Measurements from ENCODE around the gene PFDN2. TPM values are rescaled to one million over a fixed set of nuclear protein-coding genes. Genes with fewer than 3 reads are reported as not detected.

PFDN2 gene
- total RNA-seq, 1 donor from 2014 or later, result 35.4 TPM

DNA sequence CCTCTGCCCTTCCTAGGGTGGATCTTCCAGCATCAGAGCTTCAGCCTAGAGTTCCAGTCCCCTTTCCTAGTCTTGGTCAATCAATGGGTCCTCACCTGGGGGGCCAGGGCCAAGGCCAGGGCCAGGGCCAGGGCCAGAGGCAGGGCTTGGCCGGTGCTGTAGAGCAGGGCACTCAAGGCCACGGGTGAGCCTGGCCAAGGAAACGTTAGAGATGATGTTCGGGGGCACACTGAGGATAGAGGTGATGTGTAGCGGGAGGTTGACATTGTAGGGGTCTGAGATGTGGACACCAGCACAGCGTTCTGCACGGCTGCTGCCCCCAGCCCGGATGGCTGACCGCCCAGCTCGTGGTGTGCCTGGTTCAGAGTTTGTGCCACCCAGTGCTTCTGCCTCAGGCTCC, 66.6 kb downstream of the PFDN2 start:
- no peak for DNase-seq (ENCODE audit: low spot score)

Other genes starting within 250 kb of the PFDN2 start
- 0.29 TPM for gene ITLN1, start 232.9 kb downstream of the PFDN2 start, total RNA-seq
- not detected for gene ITLN2, start 163.2 kb downstream of the PFDN2 start, total RNA-seq
- 173 TPM for gene F11R, start 96.9 kb downstream of the PFDN2 start, total RNA-seq
- 70.9 TPM for gene TSTD1, start 79.1 kb downstream of the PFDN2 start, total RNA-seq
- 58.8 TPM for gene USF1, start 72.1 kb downstream of the PFDN2 start, total RNA-seq
- 16.2 TPM for gene ARHGAP30, start 48.1 kb downstream of the PFDN2 start, total RNA-seq
- gene NECTIN4, start 28.5 kb downstream of the PFDN2 start, total RNA-seq, result 20.3 TPM
- 14.3 TPM for gene KLHDC9, start 19.7 kb downstream of the PFDN2 start, total RNA-seq
- gene NIT1, start 68 bp upstream of the PFDN2 start, total RNA-seq, result 67.6 TPM
- gene DEDD, start 14.6 kb upstream of the PFDN2 start, total RNA-seq, result 38.7 TPM
- 114 TPM for gene UFC1, start 35.9 kb upstream of the PFDN2 start, total RNA-seq
- 42.4 TPM for gene USP21, start 41.5 kb upstream of the PFDN2 start, total RNA-seq
- gene PPOX, start 48.4 kb upstream of the PFDN2 start, total RNA-seq, result 25.6 TPM
- gene B4GALT3, start 59.5 kb upstream of the PFDN2 start, total RNA-seq, result 36.4 TPM
- 7.3 TPM for gene ADAMTS4, start 81.0 kb upstream of the PFDN2 start, total RNA-seq
- 82.5 TPM for gene NDUFS2, start 84.3 kb upstream of the PFDN2 start, total RNA-seq
- gene FCER1G, start 97.3 kb upstream of the PFDN2 start, total RNA-seq, result 31.5 TPM
- gene APOA2, start 105.6 kb upstream of the PFDN2 start, total RNA-seq, result 5.1 TPM
- gene TOMM40L, start 108.0 kb upstream of the PFDN2 start, total RNA-seq, result 15.1 TPM
- not detected for gene NR1I3, start 120.2 kb upstream of the PFDN2 start, total RNA-seq
- gene PCP4L1, start 140.7 kb upstream of the PFDN2 start, total RNA-seq, result 17.7 TPM
- 9.0 TPM for gene MPZ, start 191.9 kb upstream of the PFDN2 start, total RNA-seq
- gene SDHC, start 196.3 kb upstream of the PFDN2 start, total RNA-seq, result 203 TPM
- gene CFAP126, start 249.8 kb upstream of the PFDN2 start, total RNA-seq, result not detected